Astrocyte of the cerebellum (primary cell): Measurements from ENCODE around the gene JPT2.

Experiments
- DNase-seq: peaks from one replicate; pipeline ENCODE4 v3.0.0-alpha.2; 2011; ENCODE audit warnings: low read depth
- H3K4me3 ChIP-seq: 2 replicates; pipeline ENCODE4 v1.5.1; 2011; ENCODE audit warnings: mild to moderate bottlenecking, low read depth, low read length, moderate library complexity
- in situ Hi-C: cut with HindIII; loops from 2 replicates; pipeline ENCODE4 v1.10.0; 2017; ENCODE audit warnings: low sequenced_read_pairs
- TF ChIP-seq, protein P1 (sequence below): IDR thresholded peaks from 2 replicates; pipeline ENCODE4 v1.5.1; 2012; ENCODE audit warnings: low read length, low read depth, moderate library complexity, mild to moderate bottlenecking; ENCODE audit errors: missing control alignments

Gene JPT2

DNA sequence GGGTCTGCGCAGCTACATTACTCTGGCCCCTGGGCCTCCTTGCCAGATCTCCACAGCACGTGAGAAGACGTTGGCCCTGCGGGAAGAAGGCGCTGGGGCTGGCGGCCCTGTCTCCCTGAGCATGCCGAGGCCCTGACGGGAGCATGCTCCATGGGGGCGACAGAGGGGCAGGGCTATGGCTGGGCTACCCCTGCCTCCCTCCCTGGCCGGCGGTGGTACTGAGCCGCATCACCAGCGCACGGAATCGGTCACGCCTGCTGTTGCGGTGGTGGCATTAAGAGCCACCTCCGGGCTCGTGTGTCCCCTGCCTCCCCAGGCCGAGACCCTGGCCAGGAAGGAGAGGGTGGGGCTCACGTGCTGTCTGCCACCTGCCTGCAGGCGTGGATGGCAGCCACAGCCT, 56.0 kb downstream of the JPT2 start:
- DNase-seq: no peak
- in situ Hi-C loops: no loop called here
- no peak overlapping the region for H3K4me3 ChIP-seq
- TF ChIP-seq, protein P1, sequence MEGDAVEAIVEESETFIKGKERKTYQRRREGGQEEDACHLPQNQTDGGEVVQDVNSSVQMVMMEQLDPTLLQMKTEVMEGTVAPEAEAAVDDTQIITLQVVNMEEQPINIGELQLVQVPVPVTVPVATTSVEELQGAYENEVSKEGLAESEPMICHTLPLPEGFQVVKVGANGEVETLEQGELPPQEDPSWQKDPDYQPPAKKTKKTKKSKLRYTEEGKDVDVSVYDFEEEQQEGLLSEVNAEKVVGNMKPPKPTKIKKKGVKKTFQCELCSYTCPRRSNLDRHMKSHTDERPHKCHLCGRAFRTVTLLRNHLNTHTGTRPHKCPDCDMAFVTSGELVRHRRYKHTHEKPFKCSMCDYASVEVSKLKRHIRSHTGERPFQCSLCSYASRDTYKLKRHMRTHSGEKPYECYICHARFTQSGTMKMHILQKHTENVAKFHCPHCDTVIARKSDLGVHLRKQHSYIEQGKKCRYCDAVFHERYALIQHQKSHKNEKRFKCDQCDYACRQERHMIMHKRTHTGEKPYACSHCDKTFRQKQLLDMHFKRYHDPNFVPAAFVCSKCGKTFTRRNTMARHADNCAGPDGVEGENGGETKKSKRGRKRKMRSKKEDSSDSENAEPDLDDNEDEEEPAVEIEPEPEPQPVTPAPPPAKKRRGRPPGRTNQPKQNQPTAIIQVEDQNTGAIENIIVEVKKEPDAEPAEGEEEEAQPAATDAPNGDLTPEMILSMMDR: no peak

DNA sequence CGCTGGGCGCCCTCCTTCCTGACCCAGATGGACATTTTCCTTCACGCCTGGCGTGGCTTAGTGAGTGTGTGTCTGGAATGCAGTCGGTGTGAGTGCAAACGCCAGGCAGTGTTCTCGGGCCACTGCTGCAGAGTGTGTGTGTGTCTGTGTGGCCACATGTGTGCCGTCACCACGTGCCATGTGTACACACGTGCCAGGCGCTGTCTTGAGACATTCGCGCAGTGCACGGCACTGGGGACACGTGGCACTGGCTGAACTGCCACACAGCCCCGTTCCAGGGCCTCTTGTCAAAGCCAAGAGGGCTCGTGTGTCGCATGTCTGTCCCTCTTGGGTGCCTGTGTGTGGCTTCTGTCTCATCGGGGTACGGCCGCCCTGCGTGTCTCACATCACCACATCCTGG, 56.7 kb downstream of the JPT2 start:
- no peak overlapping the region for H3K4me3 ChIP-seq
- TF ChIP-seq, protein P1: no peak
- DNase-seq: no peak
- in situ Hi-C loops: no loop called here

DNA sequence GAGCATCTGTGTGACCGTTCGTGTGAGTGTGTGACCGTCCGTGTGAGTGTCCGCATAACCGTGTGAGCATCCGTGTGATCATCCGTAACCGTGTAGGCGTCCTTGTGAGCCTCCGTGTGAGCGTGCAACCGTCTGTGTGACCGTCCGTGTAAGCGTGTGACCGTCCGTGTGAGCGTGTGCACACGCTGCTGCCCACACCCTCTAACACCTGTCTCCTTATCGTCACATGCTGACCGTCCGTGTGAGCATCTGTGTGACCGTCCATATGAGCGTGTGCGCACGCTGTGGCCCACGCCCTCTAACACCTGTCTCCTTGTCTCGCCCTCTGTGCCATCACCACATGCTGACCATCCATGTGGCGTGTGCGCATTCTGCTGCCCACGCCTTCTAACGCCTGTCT, 62.2 kb downstream of the JPT2 start:
- in situ Hi-C loops: loop anchor here (10.0 kb wide), 1 partner anchor 55 kb away; no protein-coding TSS in a partner anchor
- H3K4me3 ChIP-seq: no peak overlapping the region
- no peak for DNase-seq
- TF ChIP-seq, protein P1: no peak

DNA sequence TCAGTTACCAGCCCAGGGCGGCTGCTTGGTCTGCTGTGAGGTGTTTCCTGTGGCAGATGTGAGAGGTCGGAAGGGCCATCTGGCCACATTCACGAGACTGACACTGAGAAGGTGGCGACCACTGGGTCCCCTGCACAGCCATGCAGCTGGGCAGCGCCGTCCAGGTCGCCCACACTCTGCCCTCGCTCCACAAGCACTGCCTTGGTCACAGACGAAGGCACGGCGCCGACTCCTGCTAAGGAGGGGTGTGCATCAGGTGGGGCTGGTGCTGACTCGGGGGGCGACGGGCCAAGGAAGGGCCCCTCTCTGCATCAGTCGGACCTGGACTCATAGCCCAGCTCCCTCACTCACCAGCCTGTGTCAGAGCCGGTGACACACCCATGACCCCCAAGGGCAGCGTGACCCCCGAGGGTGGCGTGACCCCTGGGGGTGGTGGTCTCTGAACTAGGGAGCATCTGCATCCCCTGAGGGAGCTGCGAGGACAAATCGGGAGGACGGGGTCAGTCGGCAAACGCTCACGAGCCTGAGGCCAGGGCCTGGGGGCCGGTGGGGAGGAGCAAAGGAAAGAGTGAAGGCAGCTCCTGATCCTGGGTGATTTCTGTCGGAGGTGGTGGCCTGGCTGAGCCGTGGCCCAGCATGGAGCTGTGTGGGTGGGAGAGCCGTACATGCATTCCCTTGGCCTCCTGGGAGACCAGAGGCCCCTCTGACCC, 62.9 kb downstream of the JPT2 start:
- H3K4me3 ChIP-seq: no peak overlapping the region
- in situ Hi-C loops: loop anchor here (10.0 kb wide), 1 partner anchor 56 kb away; no protein-coding TSS in a partner anchor
- no peak for DNase-seq

DNA sequence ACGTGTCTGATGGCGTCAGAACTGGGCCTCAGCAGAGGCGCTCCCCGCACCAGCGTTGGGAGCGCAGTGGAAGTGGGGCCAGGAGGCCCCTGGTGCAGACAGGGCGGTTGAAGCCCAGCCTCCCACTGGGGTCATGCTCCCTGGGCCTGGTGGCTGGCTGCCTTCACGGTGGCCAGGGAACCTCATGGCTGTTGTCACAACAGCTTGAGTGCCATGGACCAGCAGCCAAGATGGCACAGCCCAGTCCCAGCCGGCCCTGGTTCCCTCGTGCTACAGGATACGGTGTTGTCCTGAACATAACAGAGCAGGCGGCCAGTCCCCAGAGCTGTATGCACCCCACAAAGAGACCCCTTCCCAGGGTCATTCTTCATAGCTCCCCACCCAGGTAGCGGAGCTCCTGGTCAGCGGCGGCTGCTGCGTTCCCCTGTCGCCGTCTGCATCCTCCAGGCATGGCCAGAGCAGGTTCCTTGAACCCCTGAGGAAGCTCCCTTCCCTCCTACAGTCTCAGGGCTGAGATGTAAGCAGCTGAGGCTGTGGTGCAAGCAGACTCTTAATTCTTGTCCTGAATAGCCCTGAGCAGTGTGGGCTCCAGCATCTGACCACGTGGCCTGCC, 63.6 kb downstream of the JPT2 start:
- no peak overlapping the region for H3K4me3 ChIP-seq
- DNase-seq: no peak
- TF ChIP-seq, protein P1: no peak
- in situ Hi-C loops: loop anchor here (10.0 kb wide), 1 partner anchor 57 kb away; no protein-coding TSS in a partner anchor

More for the DNA sequence above, 62.9 kb downstream of the JPT2 start:
- TF ChIP-seq, protein P1: no peak

DNA sequence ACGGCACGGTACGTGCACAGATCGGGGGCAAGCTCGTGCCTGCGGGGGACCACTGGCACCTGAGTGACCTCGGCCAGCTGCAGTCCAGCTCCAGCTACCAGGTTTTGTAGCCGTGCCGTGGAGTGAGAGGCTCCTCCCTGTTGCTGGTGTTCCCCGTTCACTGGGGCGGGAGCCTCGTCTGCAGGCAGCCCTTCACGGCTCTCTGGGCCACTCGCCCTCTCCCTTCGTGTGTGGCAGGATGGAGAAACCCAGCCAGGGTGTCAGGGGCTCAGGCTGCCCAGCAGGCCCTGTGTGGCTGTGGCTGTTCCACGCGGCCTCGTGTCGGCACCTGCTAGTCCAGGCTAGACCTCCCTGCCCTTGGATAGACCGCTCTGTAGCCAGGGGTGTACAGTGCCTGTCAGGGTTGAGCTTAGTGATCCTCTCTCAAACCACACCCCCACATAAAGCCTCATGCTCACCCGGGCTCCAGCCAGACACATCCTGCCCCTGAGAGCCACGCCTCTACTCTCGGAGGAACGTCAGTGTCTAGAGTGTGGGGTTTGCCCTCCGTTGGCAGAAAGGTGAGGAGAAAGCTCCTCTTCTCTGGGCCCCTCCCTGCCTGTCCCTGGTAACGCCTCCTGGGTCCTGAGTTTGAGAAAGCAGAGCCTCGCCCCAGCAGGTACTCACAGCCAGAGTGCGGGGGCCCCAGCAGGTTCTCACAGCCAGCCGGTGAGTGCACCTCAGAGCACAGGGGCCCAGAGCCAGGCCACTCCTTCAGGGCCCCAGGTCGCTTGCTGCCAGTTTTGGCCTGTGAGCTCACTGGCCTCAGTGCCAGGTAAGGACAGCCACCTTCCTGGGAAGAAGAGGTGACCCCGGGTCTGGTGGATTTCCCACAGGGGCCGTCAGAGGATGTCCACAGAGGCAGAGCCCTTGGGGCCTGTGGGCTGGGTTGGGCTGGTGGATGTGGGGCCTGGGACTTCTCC, 65.6 kb downstream of the JPT2 start:
- no peak overlapping the region for H3K4me3 ChIP-seq
- TF ChIP-seq, protein P1: no peak
- no peak for DNase-seq
- in situ Hi-C loops: loop anchor here (10.0 kb wide), 1 partner anchor 59 kb away; no protein-coding TSS in a partner anchor
